Measurements from ENCODE around the gene GRID1.

Gene GRID1

GRCh38 chr10:85864868-85865526 is 501.6 kb downstream of the GRID1 start:
- H3K4me1 ChIP-seq (ENCODE audit: insufficient read depth, poor library complexity, severe bottlenecking): no peaks in the 10 kb centered on the region
- ATAC-seq (ENCODE audit: low read depth) (no peak), DNase-seq (ENCODE audit: low spot score) (no peak)
- H3K27ac ChIP-seq (ENCODE audit: poor library complexity, severe bottlenecking): no peak overlapping the region
- H3K9me3 ChIP-seq (ENCODE audit: severe bottlenecking): no peaks in the 10 kb centered on the region
- no peaks in the 10 kb centered on the region for H3K36me3 ChIP-seq (ENCODE audit: low read depth)
- no peak overlapping the region for H3K4me3 ChIP-seq (ENCODE audit: severe bottlenecking)
- TF ChIP-seq CTCF (IDR thresholded peaks at IDR 0.05; ENCODE audit: poor library complexity, severe bottlenecking): no peak
- no peaks in the 10 kb centered on the region for H3K27me3 ChIP-seq (ENCODE audit: insufficient read depth, poor library complexity, severe bottlenecking)

GRCh38 chr10:85864173-85864549 is 502.4 kb downstream of the GRID1 start:
- Histone ChIP-seq H3K27ac (ENCODE audit: poor library complexity, severe bottlenecking) (no peak overlapping the region), H3K4me1 (ENCODE audit: insufficient read depth, poor library complexity, severe bottlenecking) (no peaks in the 10 kb centered on the region), H3K9me3 (ENCODE audit: severe bottlenecking) (no peaks in the 10 kb centered on the region), H3K27me3 (ENCODE audit: insufficient read depth, poor library complexity, severe bottlenecking) (no peaks in the 10 kb centered on the region), H3K36me3 (ENCODE audit: low read depth) (no peaks in the 10 kb centered on the region), H3K4me3 (ENCODE audit: severe bottlenecking) (no peak overlapping the region)
- ATAC-seq (ENCODE audit: low read depth) (no peak), DNase-seq (ENCODE audit: low spot score) (no peak)
- no peak for TF ChIP-seq CTCF (IDR thresholded peaks at IDR 0.05; ENCODE audit: poor library complexity, severe bottlenecking)

- Histone ChIP-seq H3K36me3 (ENCODE audit: low read depth) (no peaks in the 10 kb centered on the region), H3K4me3 (ENCODE audit: severe bottlenecking) (no peak overlapping the region), H3K9me3 (ENCODE audit: severe bottlenecking) (no peaks in the 10 kb centered on the region), H3K27me3 (ENCODE audit: insufficient read depth, poor library complexity, severe bottlenecking) (no peaks in the 10 kb centered on the region), H3K27ac (ENCODE audit: poor library complexity, severe bottlenecking) (no peak overlapping the region), H3K4me1 (ENCODE audit: insufficient read depth, poor library complexity, severe bottlenecking) (no peaks in the 10 kb centered on the region)
- DNase-seq (ENCODE audit: low spot score) (no peak), ATAC-seq (ENCODE audit: low read depth) (no peak)
- no peak for TF ChIP-seq CTCF (IDR thresholded peaks at IDR 0.05; ENCODE audit: poor library complexity, severe bottlenecking)
These were observed 503.1 kb downstream of the GRID1 start for GRCh38 chr10:85863301-85864172.

- Histone ChIP-seq H3K4me3 (ENCODE audit: severe bottlenecking) (no peak overlapping the region), H3K27ac (ENCODE audit: poor library complexity, severe bottlenecking) (no peak overlapping the region), H3K27me3 (ENCODE audit: insufficient read depth, poor library complexity, severe bottlenecking) (no peaks in the 10 kb centered on the region), H3K9me3 (ENCODE audit: severe bottlenecking) (no peaks in the 10 kb centered on the region), H3K36me3 (ENCODE audit: low read depth) (no peaks in the 10 kb centered on the region), H3K4me1 (ENCODE audit: insufficient read depth, poor library complexity, severe bottlenecking) (no peaks in the 10 kb centered on the region)
- DNase-seq (ENCODE audit: low spot score) (no peak), ATAC-seq (ENCODE audit: low read depth) (no peak)
- TF ChIP-seq CTCF (IDR thresholded peaks at IDR 0.05; ENCODE audit: poor library complexity, severe bottlenecking): no peak
These were observed 503.8 kb downstream of the GRID1 start for GRCh38 chr10:85862771-85863170.
